Neutrophil (primary cell): ENCODE data around the gene BCL11A.

ENCODE experiments used
- H3K27ac ChIP-seq: fragments of 200-600 bp; sonication (generic); 2 replicates; pipeline ENCODE4 v1.5.1; 2016; ENCODE audit warnings: mild to moderate bottlenecking, moderate library complexity
- H3K27me3 ChIP-seq: fragments of 200-600 bp; sonication (generic); 2 replicates; pipeline ENCODE4 v1.6.0; 2016; ENCODE audit warnings: mild to moderate bottlenecking
- H3K36me3 ChIP-seq: fragments of 200-600 bp; sonication (generic); 2 replicates; pipeline ENCODE4 v1.5.1; 2017
- H3K4me1 ChIP-seq, 2 experiments: fragments of 200-600 bp in 1 of 2; sonication (generic) in 1 of 2; 1 replicate in 1 of 2; 2 replicates in 1 of 2; pipeline versions ENCODE4 v1.5.1 to v1.6.1; 2013 to 2016; ENCODE audit warnings: low read depth in 1 of 2, low read length in 1 of 2, mild to moderate bottlenecking in 1 of 2, moderate library complexity in 1 of 2; ENCODE audit not compliant: control insufficient read depth in 1 of 2, insufficient read depth in 1 of 2
- H3K4me3 ChIP-seq, 2 experiments: fragments of 200-600 bp in 1 of 2; sonication (generic) in 1 of 2; 1 replicate in 1 of 2; 2 replicates in 1 of 2; pipeline ENCODE4 v1.5.1; 2013 to 2016; ENCODE audit warnings: low read depth in 1 of 2, low read length in 1 of 2, mild to moderate bottlenecking in 1 of 2, moderate library complexity in 1 of 2
- H3K9me3 ChIP-seq: fragments of 200-600 bp; sonication (generic); 2 replicates; pipeline ENCODE4 v1.5.1; 2016
- TF ChIP-seq, protein P1 (sequence below): fragments of 200-600 bp; sonication (generic); IDR thresholded peaks from 2 replicates; pipeline ENCODE4 v1.5.1; 2016; ENCODE audit warnings: antibody characterized with exemption

Gene BCL11A

DNA sequence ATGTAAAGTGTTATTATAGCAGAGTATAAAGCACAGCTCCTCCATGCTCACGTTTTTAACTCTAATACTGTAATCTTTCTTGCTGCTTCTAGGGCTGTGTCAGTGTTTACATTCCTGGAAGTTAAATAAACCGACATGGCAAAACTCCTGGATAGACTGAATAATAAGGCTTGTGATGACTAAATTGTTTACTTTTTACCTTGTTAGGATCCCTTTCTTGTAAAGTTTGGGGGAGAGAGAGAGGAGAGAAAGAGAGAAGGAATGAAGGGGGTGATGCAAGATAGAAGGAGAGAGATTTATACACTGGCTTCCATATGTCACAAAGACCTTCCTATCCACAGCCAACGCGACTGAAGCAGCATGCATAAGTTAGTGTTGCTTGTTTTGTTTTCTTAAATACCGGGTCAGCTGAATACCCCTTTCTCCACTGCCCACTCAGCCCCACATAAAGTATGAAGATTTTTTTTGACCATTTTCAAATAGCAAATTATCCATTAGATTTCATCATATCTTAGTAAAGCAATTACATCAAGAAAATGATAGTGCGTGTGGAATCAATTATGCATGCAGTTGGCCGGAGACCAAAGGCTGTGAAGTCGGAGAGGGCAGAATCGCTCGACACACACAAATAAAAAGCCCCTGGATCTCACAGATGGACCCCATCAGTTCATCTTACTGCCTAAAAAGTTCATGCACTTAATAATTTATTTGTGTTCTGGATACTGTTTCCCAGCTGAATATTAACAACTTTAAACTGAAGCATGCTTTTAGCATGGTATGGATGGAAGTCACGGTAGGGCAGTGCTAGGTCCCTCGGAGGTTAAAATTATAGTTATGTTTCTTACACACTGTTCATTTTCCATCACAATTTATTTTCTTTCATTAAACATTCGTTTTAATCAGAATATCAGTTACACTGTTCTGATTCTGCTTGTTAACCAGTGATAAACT is 20.1 kb downstream of the BCL11A start:
- Histone ChIP-seq H3K9me3 (no peaks in the 10 kb centered on the region), H3K4me1 (peaks cover 39 to 42% of the 10 kb centered on the region in 2 experiments), H3K4me3 (no peak overlapping the region), H3K27me3 (no peaks in the 10 kb centered on the region), H3K36me3 (no peaks in the 10 kb centered on the region), H3K27ac (peak overlapping the region; percentile 45)
- TF ChIP-seq, protein P1, sequence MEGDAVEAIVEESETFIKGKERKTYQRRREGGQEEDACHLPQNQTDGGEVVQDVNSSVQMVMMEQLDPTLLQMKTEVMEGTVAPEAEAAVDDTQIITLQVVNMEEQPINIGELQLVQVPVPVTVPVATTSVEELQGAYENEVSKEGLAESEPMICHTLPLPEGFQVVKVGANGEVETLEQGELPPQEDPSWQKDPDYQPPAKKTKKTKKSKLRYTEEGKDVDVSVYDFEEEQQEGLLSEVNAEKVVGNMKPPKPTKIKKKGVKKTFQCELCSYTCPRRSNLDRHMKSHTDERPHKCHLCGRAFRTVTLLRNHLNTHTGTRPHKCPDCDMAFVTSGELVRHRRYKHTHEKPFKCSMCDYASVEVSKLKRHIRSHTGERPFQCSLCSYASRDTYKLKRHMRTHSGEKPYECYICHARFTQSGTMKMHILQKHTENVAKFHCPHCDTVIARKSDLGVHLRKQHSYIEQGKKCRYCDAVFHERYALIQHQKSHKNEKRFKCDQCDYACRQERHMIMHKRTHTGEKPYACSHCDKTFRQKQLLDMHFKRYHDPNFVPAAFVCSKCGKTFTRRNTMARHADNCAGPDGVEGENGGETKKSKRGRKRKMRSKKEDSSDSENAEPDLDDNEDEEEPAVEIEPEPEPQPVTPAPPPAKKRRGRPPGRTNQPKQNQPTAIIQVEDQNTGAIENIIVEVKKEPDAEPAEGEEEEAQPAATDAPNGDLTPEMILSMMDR, result no peak

DNA sequence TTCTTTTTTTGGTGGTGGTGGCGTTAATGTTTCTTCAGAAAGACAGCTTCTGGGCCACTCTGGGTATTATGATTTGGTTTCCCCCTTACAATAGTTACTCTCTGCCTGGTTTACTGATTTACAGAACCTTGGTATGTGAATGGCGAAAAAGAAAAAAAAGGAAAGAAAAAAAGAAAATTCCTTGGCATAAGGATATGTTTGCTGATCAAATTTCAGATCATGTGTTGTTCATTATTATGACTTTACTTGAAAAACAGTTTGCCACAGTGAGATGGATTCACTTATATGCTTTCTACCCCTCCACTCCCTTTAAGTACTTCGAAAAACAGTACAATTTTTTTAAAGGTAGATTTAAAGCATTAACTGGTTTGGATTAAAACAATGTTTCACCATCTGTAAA is 21.0 kb downstream of the BCL11A start:
- H3K9me3 ChIP-seq, result no peaks in the 10 kb centered on the region
- no peak overlapping the region for H3K4me3 ChIP-seq
- H3K36me3 ChIP-seq, result no peaks in the 10 kb centered on the region
- TF ChIP-seq, protein P1, result no peak
- no peak overlapping the region for H3K27ac ChIP-seq
- peaks cover 48 to 51% of the 10 kb centered on the region in 2 experiments for H3K4me1 ChIP-seq
- H3K27me3 ChIP-seq, result no peaks in the 10 kb centered on the region

DNA sequence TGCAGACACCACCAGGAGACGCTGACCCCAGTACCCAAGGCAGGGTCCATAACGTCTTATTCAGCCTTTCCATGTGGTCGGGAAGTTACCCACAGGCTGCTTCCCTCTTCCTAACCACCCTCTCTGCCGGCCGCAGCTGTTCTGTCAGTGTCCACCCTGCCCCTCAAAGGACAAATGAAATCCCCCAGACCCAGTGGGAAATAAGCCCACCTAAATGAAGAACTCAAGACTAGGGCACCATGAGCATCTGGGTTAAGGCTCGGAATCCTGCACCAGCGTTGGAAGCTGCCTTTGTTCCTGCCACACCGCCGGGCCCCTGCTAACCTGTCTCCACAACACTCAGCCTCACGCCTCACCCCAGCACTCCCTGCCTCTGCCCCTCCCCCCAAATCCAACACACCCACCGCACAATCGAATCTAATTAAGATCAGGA is 21.7 kb downstream of the BCL11A start:
- Histone ChIP-seq H3K27me3 (no peaks in the 10 kb centered on the region), H3K36me3 (no peaks in the 10 kb centered on the region), H3K4me3 (no peak overlapping the region), H3K4me1 (peaks cover 55 to 58% of the 10 kb centered on the region in 2 experiments), H3K9me3 (no peaks in the 10 kb centered on the region), H3K27ac (no peak overlapping the region)
- TF ChIP-seq, protein P1, result no peak

DNA sequence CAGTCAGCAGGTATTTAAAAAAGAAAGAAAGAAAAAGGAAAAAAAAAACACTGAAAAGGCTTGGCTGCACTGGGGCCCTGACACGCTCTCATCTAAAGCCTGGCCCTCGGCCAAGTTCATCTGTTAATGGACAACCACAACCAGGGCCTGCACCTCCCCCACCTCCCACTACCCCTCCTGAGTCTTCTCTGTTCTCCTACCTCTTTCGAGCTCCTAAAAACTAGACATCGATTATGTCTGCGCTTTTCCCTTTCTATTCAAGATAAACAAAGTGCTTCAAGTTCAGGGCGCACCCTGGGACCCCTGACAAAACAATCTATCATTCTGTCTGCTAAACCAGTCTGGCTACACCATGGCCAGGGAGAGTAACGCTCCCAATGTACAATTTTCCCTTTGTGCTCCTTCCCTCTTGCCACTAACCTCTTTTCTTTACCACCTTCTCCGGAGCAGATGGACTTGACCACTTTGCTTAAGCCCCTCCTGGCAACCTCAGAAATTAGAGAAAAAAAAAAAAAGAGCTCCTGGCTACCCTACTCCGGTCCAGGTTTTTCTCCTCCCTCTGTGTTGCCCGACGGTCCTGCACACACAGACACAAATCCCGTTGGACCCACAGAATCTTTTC is 22.7 kb downstream of the BCL11A start:
- TF ChIP-seq, protein P1, result no peak
- H3K36me3 ChIP-seq, result no peaks in the 10 kb centered on the region
- no peaks in the 10 kb centered on the region for H3K9me3 ChIP-seq
- H3K4me3 ChIP-seq, result peak overlapping the region in 1 of 2 experiments; percentile 25
- H3K27me3 ChIP-seq, result no peaks in the 10 kb centered on the region
- peaks cover 65 to 67% of the 10 kb centered on the region in 2 experiments for H3K4me1 ChIP-seq
- peak overlapping the region; percentile 28 for H3K27ac ChIP-seq

DNA sequence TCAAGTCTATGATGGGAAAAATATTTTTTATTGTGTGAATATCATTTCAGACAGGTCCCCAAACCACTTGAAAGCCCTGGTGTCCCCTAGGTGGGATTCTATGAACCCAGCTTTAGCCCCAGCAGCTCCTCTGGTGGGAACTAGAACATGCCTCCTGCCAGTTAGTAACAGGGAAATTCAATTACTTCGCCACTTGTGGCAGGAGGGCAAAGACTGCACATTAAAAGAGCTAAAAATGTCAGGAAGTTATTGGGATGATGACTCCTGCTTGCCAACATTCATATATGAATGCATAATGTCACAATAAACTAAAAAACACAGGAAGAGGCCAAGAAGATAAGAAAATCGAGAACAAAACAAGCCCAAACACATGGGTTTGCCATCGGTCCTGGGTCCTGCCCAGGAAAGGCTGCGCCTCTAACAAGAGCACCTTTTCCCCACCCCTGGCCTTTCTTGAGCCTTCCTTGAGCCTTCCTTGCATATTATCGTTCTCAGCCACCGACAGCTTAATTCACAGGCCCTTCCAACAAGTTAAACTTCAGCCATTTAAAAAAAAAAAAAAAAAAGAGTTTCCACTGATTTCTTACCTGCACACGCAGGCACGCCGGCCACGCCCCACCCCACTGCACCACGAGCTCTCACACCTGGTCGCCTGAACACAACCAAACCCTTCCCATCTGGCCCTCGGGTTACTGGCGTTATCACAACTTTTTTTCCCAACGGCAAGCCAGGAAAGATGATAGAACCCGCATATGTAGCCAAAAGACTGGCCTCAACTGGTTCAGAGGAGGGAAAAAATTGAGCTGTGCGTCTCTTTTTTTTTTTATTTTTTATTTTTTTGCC is 23.4 kb downstream of the BCL11A start:
- peak overlapping the region; percentile 73 for H3K27ac ChIP-seq
- H3K27me3 ChIP-seq, result no peaks in the 10 kb centered on the region
- H3K9me3 ChIP-seq, result no peaks in the 10 kb centered on the region
- H3K36me3 ChIP-seq, result no peaks in the 10 kb centered on the region
- H3K4me3 ChIP-seq, result peak overlapping the region in 1 of 2 experiments; percentile 25
- TF ChIP-seq, protein P1, result no peak
- H3K4me1 ChIP-seq, result peaks cover 73 to 74% of the 10 kb centered on the region in 2 experiments
